ENCODE measurements around the gene C1QTNF9B.
"Not testable (repeated sequence)": the region's sequence is repeated elsewhere in the genome, so short reads cannot be mapped to it uniquely, and the experiment has no call there.

C1QTNF9B gene

DNA sequence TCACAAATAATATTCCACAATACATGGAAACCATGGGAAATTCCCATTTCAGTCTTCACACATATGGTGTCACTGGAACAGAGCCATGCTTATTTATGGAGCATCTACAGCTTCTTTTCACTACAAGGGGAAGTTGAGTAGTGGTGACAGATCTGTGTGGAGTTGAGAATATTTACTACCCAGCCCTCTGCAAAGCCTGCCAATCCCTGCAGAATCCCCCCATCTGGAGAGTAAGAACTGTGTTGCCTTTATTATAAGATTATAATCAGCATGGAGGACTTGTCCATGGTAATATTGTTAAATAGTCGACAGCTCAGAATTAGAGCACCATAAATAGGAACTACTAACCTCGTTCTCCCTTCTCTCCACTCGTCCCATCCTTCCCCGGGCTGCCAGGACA lies 3.5 kb downstream of the C1QTNF9B start:
- DNase-seq, result not testable (repeated sequence)

DNA sequence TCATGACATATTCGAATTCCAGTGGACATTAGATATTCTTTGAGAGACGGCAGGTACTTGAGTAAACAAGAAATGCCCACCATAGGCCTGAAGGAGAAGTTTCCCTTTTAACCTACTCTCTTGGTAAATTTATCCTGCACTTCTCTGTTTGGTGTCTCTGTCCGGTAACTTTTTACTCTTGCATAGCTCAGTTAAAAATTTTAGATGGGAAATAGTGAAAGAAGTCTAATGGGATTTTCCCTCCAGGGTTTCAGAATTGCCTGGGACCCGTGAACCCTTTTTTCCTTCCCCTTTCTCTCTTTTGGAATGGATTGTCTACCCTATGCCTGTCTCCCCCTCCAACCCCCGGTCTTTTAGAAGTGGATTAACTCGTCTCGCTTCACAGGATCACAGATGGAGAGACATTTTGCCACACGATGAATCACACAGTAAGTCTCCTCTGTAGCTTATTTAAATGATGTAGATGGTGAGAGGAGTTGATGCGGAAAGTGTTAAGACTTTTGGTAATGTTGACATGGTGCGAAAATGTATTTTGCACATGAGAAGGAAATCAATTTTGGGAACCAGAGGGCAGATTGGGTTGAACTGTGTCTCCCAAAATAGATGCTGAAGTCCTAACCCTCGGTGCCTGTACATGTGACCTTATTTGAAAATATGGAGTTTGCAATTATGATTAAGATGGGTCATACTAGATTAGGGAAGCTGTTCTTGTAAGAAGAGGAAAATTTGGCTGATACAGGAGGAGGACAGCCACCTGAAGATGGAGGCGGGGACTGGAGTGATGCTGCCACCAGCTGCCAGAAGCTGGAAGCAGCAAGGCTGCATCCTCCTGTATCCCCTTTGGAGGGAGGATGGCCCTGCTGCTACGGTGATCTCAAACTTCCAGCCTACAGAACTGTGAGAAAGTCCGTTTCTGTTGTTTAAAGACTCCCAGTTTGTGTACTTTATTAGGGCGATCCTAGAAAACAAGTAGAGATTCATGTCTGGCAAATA lies 7.4 kb downstream of the C1QTNF9B start:
- DNase-seq, result peak; percentile 40

DNA sequence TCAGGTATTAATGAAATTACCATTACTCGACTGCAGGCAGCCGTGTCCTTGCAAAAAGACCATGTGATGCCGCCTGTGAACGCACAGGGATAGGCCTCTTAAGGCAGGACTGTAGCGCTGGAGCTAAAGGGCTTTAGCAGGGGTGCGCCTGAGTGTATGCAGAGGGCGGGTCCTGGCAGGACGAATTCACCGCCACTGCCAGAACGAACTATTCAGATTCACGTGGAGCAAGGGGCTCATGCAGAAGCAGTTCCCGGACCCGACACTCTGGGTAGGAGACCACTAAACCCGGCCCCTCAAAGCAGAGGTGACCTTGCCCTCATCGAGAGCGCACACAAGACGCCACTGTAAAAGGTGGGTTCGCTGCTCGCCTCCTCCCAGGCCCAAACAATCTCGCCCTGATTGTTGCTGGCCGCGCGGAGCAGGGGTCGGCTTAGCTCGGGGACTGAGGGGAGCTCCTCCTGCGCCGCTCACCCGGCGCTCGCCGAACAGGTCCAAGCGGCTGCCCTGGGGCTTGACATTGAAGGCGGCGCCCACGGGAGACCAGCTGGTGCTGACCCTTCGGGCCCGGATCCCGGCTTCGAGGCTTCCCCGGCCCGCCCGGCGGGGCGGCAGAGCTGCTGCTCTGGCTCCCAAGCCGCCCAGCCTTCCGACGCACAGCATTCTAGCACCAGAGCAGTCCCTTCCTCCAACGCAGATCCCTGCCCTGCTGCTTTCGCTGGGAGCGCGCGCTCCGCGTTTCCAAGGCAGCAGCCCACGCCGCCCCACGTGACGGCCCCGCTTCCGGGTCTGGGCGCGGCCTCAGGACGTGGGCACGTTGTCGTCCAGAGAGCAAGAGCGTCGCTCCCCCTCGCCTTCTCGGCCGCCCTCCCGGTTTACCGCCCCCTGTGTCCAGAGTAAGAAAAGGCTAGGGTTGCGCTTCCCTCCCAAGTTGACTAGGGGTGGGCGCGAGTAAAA lies 8.4 kb downstream of the C1QTNF9B start, which contains the start of gene MIPEP:
TSS of gene MIPEP (minus strand) at position 743 of the 957 bp plus-strand sequence. CDS start at position 663, 80 bp downstream.
- DNase-seq, result peak; percentile 94

DNA sequence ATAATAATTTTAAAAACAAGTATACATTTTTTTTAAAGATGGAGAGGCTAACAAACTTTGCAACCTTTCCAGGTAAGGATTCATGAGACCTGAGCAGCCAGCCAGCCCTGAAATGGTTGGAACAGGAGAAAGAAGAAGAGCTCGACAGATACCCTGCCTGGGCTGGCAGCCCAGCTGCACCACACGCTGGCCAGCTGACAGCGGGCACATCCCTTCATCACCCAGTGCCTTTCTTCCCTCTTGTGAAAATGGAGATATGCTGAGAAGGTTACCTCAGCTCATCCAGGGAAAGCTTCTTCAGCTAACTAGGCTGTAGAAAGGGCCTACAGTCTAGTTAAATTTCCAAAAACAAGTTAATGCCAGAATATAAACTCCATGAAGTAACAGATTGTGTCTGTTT lies 12.9 kb downstream of the C1QTNF9B start:
- DNase-seq, result not testable (repeated sequence)

DNA sequence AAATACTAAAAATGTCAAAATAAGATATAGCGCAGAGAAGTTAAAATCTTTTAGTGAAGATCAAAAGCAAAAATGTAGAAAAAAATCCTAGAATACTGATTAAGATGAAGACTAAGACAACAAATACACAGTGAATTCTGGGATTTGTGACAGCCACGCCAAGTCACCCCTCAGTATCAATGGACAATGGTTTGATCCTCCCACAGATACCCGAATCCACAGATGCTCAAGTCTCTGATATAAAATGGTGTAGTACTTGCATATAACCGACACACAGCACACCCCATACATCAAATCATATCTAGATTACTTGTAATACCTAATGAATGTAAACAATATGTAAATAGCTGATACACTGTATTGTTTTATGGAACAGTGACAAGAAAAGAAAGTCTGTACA lies 14.0 kb downstream of the C1QTNF9B start:
- DNase-seq, result no peak

DNA sequence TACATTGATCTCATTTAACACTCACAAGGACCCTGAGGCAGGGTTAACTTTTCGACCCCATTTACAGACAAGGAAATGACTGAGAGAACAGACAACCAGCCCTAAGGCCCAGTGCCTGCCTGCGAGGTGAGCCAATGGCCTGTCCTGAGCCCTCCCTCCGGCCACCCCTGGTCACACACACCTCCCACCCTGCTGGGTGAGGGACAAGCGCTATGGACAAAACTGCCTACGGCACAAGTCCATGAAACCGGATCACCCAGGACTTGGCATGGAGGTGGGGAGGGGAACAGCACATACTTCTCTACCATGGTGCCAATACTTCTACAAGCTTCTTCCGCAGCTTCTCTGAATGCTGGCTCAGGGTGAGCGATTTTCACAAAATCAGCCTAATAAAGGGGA lies 15.9 kb downstream of the C1QTNF9B start:
- DNase-seq, result not testable (repeated sequence)

DNA sequence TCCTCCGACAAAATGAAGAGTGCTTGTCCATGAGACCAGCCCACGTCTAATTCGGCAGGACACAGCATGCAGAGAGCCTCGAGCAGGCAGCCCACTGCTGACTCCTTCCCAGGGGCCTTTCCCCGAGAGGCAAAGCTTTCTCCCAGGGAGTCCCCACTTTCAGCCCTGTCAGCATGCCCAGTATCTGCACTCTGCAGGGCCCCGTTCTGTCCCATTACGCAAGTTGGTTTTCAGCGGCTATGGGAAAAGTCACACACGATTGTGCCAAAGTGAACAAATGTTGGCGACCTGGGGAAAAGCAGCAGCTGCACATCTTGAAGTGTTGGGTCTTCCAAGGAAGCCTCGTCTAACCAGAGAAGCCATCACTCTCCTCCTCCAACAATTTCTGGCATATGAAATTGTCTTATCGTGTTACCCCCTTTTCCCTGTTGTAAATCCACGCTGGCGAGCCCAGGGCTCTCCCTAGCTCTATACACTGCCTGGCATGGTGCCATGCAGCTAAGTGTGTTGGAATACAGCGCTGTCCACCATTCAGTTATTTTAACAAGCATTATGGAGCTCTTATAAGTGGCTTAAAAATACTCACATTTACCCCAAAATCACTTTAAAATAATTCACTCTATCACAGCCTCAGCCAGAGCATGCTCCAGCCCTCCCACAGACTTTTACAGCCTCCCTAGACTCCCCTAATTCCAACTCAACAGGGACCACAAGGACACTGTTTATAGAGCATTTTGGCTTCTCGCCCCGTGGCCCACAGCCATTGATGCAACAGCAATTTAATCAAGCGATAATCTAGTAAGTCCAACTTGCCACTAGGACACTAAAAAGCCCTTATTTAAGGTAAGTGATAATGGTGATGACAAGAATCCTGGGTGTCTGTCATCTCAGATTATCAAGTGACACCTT lies 16.6 kb downstream of the C1QTNF9B start:
- DNase-seq, result not testable (repeated sequence)

DNA sequence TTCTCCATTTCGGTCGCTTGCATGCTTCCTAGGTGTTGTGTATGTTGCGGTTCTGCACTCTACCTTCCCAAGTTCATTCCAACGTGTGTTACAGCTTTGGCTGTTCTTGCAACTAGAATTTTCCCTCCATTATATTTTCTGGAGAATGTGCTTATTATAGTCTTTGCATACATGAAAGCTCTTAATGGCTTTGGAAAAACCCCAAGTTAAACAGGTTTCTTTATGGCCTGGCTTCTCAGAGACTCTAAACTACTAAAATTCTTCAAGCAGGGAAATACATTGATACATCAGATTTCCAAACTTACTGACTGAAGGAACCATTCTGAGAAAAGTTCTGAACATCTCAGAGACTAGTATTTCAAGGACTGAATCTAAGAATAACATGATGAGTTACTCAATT lies 20.0 kb downstream of the C1QTNF9B start:
- no peak for DNase-seq

DNA sequence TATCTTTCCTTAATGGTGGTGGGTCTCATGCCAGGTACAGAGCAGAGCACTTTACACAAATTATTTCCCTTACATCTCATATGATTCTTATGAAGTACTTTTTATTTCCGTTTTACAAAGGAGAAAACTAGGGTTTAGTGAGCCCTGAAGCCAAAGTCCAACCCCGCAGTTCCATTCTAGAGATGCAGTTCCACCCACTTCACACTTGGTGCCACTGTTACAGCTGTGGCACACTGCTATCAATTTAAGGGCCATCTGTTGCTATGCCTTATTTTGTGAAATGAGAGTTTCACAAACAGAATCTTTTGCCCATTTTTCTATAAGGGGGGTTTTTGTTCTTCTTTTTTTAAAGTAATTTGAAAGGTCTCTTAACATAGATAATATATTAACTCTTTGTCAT lies 21.0 kb downstream of the C1QTNF9B start:
- no peak for DNase-seq

DNA sequence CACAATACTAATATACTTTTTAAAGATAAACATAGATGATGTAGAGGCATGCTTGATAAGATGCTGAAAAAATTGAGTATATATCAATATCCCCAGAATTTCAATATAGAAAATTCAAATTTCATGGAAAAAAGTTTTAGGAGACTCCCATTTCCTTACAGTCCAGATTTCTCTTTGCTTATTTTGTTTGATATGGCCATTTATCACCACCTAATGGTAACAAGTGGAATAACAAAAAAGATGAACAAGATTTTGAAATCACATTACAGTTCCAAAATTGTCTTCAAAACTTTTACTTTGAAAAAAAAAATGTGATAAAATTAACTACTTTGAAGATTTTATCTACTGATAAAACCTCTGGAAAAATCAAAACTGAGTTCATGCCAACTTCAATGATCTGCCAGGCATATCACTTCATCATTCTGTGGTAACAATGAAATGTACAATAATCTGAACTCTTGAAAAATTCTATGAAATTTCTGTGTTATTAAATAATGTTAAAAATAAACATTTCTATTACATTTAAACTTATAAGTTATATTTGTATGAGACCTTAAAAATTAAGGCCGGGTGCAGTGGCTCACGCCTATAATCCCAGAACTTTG lies 25.6 kb downstream of the C1QTNF9B start:
- DNase-seq, result peak; percentile 26

DNA sequence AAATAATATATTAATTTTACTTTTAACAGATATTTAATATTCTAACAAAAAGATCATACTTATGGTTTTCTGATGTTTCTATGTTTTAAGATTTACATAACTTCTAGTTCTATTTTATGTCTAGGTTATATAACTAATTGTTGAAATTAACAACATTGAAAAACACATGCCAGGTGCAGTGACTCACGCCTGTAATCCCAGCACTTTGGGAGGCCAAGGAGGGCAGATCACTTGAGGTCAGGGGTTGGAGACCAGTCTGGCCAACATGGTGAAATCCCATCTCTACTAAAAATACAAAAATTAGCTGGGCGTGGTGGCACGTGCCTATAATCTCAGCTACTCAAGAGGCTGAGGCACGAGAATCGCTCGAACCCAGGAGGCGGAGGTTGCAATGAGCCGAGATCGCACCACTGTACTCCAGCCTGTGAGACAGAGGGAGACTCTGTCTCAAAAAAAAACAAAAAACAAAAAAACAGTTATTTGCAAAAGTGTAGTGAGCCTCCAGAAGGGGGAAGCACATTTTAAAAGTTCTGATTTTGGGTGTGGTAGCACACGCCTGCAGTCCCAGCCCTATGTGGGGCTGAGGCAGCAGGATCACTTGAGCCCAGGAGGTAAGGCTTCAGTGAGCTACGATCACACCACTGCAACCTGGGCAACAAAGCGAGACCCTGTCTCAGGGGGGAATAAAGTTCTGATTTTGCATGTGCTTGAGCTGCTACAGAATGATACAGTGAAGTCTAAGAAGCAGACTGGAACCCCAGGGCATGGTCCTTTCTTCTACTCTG lies 26.8 kb downstream of the C1QTNF9B start:
- DNase-seq, result no peak

DNA sequence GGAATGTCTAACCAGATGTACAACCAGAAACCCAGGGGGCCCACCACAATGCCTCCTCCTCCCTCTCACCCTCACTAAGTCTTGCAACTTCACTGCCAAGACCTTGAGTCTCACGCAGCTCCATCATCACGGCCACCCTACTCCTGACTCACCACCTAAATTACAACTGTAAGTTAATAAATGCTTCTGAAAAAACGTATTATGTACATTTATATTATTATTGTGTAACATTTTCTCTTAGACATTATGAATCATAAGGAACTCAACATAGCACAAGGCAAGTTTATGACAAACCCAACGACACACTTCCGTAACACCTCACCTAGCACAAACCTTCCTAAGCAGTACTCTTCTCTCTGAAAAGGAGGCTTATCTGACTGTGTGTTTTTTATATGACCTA lies 28.8 kb downstream of the C1QTNF9B start:
- no peak for DNase-seq

DNA sequence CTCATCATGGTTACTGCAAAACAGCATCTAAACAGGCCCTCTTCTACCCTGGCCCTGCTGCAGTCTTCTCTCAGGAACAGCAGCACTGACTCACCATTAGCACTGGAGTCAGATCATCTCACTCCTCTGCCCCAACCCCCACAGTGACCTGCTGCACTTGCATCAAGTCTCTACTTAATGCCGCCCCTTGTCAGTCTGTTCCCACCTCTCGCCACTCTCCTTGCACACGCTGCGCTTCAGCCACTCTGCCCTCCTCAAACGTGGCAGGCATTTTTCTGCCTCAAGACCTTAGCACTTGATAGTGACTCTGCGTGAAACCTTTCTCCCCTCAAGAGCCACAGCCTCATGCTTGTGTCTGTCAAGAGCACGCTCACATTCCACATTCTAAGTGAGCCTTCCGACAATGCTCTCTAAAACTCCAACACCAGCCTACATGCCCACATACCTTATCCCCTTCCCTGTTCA lies 30.2 kb downstream of the C1QTNF9B start:
- DNase-seq, result no peak

DNA sequence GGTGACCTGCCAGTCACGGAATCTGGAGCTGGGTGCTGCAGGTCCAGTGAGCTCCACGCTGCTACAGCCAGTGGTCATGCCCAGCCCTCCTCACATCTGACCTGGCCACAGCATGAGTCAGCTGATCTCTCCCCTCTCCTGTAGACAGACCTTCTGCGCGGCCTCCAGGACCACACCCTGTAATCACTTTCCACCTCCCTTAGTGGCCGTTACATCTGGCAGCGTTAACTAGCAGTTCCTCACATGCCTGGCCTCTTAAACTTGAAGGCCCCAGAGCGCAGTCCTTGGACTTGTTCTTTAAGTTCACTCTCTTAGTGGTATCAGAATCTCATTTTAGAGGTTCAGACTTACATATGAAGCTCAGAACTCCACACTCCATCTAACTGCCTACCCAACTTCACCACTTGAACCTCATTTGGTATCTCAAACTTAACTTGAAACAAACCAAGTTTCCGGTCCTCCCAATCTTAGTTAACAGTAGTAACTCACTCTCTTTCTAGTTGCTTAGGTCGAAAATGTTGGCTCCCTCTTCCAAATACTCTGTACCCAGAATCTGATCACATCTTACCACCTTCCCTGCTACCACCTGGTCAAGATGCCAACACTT lies 30.8 kb downstream of the C1QTNF9B start:
- DNase-seq, result no peak

DNA sequence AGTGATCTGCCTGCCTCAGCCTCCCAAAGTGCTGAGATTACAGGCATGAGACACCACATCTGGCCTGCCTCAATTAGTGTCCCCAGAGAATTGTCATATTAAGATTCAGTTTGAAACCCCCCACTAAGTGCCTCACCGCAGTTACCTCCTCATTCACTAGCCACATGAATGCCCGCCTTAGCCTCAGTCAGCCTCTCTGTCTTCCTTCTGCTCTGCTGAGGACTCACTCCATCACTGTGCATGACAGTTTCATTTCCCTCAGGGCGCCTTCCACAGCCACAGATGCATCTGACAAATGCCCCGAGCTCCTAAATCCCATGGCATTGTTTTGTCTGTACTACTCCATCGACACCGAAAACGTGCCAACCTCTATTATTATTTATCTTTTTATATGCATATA lies 31.4 kb downstream of the C1QTNF9B start:
- DNase-seq, result no peak

DNA sequence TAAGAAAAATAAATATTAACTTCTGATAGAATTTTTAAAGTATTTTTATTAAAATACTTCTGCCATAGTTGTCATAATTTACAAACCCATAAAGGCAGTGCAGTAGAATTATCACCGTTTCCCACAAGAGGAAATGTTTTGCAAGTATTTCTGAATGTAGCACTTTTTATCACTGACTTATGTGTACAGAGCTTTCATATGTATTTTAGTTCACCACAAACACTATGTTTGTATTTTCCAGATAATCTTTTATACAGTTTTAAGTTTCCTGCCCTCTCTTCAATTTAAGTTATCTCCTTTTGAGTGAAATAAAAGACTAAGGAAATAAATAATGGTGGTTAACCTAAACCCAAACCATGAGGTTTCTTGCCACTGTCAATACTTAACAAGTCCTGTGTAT lies 32.3 kb downstream of the C1QTNF9B start:
- DNase-seq, result no peak

DNA sequence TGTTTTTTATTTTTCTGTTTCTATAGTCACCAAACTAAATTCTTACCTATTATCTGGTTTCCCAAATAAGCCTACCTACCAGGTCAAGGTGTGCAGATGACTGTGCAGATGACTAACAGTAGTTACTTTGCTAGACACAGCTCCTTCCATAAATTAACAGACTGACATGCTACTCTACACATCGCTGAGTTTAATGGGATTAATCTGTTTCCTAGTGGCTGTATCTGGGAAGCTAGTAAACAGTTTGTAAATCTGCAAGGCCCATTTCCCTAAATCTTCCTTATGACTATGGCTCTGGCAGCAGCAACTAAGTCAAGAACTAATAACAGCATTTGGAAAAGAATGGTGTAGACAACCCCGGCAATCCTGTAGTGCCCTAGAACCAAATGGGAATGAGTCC lies 36.0 kb downstream of the C1QTNF9B start:
- DNase-seq, result no peak

DNA sequence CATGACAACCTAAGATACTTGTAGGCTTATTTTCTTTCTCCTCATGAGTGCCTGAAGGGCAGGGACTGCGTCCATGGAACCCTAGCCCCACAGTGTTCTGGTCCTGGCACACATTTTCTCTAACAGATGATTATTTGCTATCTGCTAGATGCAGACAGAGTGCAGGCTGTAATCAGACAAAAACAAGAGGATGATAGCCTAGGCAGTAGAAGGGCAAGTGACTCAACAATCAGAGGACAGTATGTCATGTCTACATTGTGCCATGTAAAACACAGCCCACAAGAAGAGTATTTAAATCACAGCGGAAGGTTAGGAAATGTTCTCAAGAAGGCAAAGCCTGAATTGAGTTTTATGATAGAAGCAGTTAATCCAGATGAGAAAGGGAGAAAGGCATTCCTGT lies 37.4 kb downstream of the C1QTNF9B start:
- DNase-seq, result no peak

DNA sequence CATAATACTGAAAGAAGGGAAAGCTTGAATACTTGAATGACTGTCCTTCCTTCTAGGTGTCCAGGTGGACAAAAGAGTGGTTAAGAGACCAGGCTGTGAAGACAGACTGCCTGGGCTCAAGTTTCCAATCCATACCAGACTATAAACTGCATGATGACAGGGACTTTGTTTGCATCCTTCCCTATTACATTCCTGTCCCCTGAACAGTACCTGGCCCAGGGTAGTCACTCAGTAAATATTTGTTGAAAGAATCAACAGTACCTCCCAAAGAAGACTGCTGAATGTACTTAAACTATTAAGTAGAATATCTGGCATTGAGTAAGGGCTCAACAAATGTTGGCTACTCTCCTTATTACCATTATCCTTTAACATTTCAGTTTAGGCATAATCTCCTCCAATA lies 37.8 kb downstream of the C1QTNF9B start:
- no peak for DNase-seq

DNA sequence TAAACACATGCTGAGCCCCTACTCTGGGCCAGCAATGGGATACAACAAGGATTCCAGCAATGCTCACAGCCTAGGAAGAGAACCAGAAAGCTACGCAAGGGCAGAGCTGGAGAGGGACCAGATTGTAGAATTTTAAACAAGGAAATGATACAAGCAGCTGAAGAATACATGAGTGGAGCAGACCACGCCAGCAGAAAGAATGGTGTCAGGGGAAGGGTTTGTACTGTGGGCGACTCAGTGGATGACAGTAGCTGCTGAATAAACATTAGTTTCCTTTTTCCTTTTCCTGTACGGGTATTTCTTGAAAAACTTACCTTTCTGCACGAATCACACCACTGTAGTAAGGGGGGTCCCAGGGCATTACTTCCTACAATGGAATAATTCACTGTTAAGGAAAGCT lies 38.8 kb downstream of the C1QTNF9B start:
- DNase-seq, result no peak

All from NCI-H1092 treated with DMSO at 0.1 percent for 48 hours (cell line).